Measurements from ENCODE around the gene IRAK1.
A peak's percentile ranks its signal among the peaks of the same experiment; 100 is the strongest.
"Not testable (repeated sequence)": the region's sequence is repeated elsewhere in the genome, so short reads cannot be mapped to it uniquely, and the experiment has no call there.

The IRAK1 gene

DNA sequence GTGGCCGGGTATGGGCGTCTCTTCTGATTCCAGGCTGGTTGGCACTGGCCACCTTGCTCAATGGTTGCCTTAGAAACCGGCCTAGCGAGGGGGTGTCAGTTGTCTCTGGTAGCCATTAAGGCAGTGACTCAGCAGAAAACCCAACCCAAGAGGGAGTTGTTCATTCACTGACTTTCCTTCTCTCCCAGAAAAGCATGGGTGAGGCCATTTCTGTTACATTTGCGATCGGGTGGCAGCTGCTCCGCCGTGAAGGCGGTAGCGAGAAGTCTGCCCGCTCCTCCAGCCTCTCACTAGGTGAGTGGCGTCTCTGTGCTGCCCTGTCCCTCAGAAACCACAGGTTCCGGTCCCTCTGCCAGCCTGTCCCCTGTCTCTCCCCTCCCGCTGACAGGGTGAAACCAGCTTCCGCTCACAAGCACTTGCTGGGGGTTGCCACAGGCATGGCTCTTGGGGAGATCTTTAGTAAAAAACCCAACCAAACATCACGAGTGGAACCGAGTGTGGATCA, 17.4 kb downstream of the IRAK1 start:
- peak; percentile 71 for DNase-seq (ENCODE audit: low read depth, low spot score)
- TF ChIP-seq, protein P1, sequence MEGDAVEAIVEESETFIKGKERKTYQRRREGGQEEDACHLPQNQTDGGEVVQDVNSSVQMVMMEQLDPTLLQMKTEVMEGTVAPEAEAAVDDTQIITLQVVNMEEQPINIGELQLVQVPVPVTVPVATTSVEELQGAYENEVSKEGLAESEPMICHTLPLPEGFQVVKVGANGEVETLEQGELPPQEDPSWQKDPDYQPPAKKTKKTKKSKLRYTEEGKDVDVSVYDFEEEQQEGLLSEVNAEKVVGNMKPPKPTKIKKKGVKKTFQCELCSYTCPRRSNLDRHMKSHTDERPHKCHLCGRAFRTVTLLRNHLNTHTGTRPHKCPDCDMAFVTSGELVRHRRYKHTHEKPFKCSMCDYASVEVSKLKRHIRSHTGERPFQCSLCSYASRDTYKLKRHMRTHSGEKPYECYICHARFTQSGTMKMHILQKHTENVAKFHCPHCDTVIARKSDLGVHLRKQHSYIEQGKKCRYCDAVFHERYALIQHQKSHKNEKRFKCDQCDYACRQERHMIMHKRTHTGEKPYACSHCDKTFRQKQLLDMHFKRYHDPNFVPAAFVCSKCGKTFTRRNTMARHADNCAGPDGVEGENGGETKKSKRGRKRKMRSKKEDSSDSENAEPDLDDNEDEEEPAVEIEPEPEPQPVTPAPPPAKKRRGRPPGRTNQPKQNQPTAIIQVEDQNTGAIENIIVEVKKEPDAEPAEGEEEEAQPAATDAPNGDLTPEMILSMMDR (IDR thresholded peaks at IDR 0.05; ENCODE audit: low read depth, low read length) = no peak
- in situ Hi-C loops (cut with HindIII; ENCODE audit: low sequenced_read_pairs) = no loop called here
- H3K4me3 ChIP-seq (ENCODE audit: low read depth, low read length) = no peak overlapping the region

DNA sequence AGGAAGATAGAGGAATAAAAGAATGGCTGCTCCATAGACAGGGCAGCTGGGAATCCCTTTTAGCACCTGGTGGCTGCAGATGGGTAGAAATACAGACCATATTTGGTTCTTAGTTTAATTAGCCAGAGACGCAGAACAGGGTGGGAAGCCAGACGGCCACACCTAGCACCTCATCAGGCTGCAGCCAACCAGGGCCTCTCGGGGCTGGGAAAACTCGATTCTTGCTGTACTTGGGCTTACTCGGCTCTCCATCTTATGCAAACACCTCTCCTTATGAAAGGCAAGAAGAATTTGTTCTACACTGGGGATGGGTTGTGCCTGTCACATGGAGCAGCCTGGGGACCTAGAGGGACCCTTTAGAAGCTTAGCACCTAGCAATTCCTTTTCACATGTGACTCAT, 19.7 kb downstream of the IRAK1 start:
- TF ChIP-seq, protein P1 (IDR thresholded peaks at IDR 0.05; ENCODE audit: low read depth, low read length) = no peak
- DNase-seq (ENCODE audit: low read depth, low spot score) = no peak
- no peak overlapping the region for H3K4me3 ChIP-seq (ENCODE audit: low read depth, low read length)
- in situ Hi-C loops (cut with HindIII; ENCODE audit: low sequenced_read_pairs) = no loop called here

DNA sequence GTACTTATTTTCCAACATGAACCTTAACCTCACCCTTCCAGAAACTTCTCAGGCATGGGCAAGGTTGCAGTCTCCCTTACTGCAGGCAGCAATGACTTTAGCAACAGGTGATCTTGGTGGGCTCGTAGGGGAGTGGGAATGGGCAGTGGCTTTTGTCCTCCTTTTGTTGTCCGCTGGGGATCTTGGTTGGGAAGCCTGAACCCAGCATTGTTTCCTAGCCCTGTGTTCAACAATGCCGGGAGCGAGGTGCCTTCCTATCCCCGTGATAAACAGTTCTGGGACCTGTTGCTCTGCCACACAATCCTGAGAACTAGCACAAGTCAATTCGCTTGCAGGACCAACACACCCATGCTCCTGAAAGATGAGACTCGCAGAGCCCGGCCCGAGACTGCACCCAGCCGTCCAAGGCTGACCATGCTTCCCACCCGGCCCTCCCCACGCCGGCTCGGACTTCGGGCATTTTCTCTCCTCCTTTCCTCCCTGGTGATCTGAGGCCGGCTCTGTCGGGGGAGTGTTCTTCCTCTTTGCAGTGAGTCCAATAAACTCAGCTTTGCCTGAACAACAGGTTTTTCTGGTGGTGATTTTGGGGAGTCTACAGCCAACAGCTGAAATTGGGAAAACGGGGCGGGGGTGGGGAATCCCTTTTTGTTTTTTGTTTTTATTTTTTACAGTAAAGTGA, 20.2 kb downstream of the IRAK1 start:
- no peak overlapping the region for H3K4me3 ChIP-seq (ENCODE audit: low read depth, low read length)
- in situ Hi-C loops (cut with HindIII; ENCODE audit: low sequenced_read_pairs) = no loop called here
- no peak for DNase-seq (ENCODE audit: low read depth, low spot score)
- TF ChIP-seq, protein P1 (IDR thresholded peaks at IDR 0.05; ENCODE audit: low read depth, low read length) = no peak

DNA sequence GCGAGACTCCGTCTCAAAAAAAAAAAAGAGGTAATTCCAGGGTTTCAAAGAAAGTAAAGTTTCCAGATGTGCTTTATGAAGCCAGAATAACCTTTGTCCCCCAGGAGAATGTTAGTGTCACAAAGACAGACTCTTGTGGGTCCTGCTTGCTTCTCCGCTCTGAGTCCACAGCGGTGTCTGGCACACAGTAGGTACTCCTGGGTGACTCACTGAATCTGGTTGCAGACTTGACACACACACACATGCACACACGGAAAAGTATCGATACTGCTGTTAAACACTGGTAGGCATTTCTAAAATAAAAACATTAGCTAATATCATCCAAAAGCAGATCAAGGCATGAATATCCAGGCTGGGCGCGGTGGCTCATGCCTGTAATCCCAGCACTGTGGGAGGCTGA, 24.2 kb downstream of the IRAK1 start:
- no peak for DNase-seq (ENCODE audit: low read depth, low spot score)
- no peak overlapping the region for H3K4me3 ChIP-seq (ENCODE audit: low read depth, low read length)
- in situ Hi-C loops (cut with HindIII; ENCODE audit: low sequenced_read_pairs) = no loop called here
- TF ChIP-seq, protein P1 (IDR thresholded peaks at IDR 0.05; ENCODE audit: low read depth, low read length) = no peak

DNA sequence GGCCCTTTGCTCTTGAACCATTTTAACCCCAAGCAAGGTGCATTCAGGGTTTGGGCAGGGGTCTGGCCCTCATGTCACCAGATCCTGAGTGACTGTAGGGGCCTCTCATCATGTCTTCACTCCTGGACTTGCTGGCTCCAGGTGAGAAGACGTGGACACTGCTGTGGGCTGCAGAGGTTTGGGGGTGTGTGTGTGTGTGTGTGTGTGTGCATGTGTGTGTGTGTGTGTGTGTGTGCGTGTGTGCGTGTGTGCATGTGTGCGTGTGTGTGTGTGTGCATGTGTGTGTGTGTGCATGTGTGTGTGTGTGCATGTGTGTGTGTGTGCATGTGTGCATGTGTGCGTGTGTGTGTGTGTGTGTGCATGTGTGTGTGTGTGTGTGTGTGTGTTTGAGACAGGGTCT, 25.3 kb downstream of the IRAK1 start:
- in situ Hi-C loops (cut with HindIII; ENCODE audit: low sequenced_read_pairs); H3K4me3 ChIP-seq (ENCODE audit: low read depth, low read length); DNase-seq (ENCODE audit: low read depth, low spot score): not testable (repeated sequence)

DNA sequence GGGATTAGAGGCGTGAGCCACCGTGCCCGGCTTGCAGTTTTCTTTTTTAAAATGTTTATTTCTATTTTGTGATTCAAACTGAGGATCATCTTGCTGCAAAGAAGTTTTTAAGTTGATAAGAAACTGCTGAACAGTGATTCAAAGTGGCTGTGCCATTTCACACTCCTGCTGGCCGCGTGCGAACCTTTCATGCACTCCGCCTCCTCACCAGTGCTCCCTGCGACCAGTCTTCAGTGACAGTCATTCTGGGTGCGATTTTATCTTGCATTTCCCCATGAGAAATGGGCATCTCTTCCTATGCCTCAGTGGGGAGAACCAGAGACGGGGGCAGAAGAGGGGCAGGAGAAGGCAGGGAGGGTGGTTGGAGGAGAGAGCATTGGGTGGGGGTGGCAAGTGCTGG, 25.7 kb downstream of the IRAK1 start:
- no peak for DNase-seq (ENCODE audit: low read depth, low spot score)
- H3K4me3 ChIP-seq (ENCODE audit: low read depth, low read length) = no peak overlapping the region
- in situ Hi-C loops (cut with HindIII; ENCODE audit: low sequenced_read_pairs) = no loop called here
- TF ChIP-seq, protein P1 (IDR thresholded peaks at IDR 0.05; ENCODE audit: low read depth, low read length) = no peak

DNA sequence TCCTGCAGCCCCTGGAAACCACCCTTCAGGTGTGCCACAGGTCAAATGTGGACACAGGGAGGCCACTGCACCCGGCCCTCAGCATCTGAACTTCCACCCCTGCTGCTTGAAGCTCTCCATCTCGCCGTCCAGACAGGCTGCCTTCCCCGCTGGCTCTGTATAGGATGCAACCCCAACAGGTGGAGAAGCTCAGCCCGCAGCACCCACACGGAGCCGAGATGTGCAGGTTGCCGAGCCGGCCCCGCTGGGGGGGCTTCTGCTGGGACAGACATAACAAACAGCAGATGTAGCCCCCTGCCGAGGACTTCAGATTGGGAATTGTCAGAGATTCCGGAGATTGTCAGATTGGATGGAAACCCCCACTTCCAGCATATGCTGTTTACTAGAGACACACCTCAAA, 26.6 kb downstream of the IRAK1 start:
- H3K4me3 ChIP-seq (ENCODE audit: low read depth, low read length) = no peak overlapping the region
- in situ Hi-C loops (cut with HindIII; ENCODE audit: low sequenced_read_pairs) = no loop called here
- TF ChIP-seq, protein P1 (IDR thresholded peaks at IDR 0.05; ENCODE audit: low read depth, low read length) = no peak
- no peak for DNase-seq (ENCODE audit: low read depth, low spot score)
